WTC11 (cell line): ENCODE results near the gene THSD4. TPM values are rescaled to one million over a fixed set of nuclear protein-coding genes. Genes with fewer than 3 reads are reported as not detected.

Experiments
- ATAC-seq: fragments of 200-7000 bp; cut with Tn5 transposase; 2 replicates; pipeline ENCODE4 v1.10.0; 2021; ENCODE audit warnings: mild to moderate bottlenecking, moderate library complexity
- CTCF ChIA-PET: fragments of 300-600 bp; sonication (Branson Sonifier 250); formaldehyde crosslinking; loops from one replicate; lab custom pipeline; 2021; ENCODE audit warnings: antibody characterized with exemption; lab: Charles Lee
- POLR2A ChIA-PET: fragments of 350-600 bp; sonication (Branson Sonifier 250); formaldehyde crosslinking; loops from one replicate; lab custom pipeline; 2021; ENCODE audit warnings: antibody characterized with exemption; lab: Charles Lee
- DNase-seq: peaks from one replicate; pipeline ENCODE4 v3.0.0; 2021; ENCODE audit warnings: low spot score
- H3K27ac Mint-ChIP-seq: 2 replicates; pipeline ENCODE4 v1.8.0; 2021; ENCODE audit warnings: mixed read lengths
- H3K27me3 Mint-ChIP-seq: 2 replicates; pipeline ENCODE4 v1.8.0; 2021; ENCODE audit warnings: low read depth, mild to moderate bottlenecking, moderate library complexity, mixed read lengths
- H3K36me3 Mint-ChIP-seq: 2 replicates; pipeline ENCODE4 v1.8.0; 2021; ENCODE audit warnings: mixed read lengths
- H3K4me1 Mint-ChIP-seq: 2 replicates; pipeline ENCODE4 v1.8.0; 2022; ENCODE audit warnings: mixed read lengths
- H3K4me3 Mint-ChIP-seq: 2 replicates; pipeline ENCODE4 v1.8.0; 2021; ENCODE audit warnings: mild to moderate bottlenecking, moderate library complexity, mixed read lengths
- H3K9me3 Mint-ChIP-seq: 2 replicates; pipeline ENCODE4 v1.8.0; 2021; ENCODE audit warnings: mixed read lengths
- CBFB ChIP-seq: sonication (generic); formaldehyde crosslinking; IDR thresholded peaks from 2 replicates; pipeline ENCODE4 v1.8.1; 2022; ENCODE audit warnings: mild to moderate bottlenecking, low read depth, missing genetic modification reagents
- CREB1 ChIP-seq: sonication (generic); formaldehyde crosslinking; IDR thresholded peaks from 2 replicates; pipeline ENCODE4 v1.8.0; 2023; ENCODE audit warnings: mild to moderate bottlenecking, missing genetic modification reagents
- FOXK1 ChIP-seq: sonication (generic); formaldehyde crosslinking; IDR thresholded peaks from 2 replicates; pipeline ENCODE4 v1.8.0; 2022; ENCODE audit warnings: mild to moderate bottlenecking, moderate library complexity, missing genetic modification reagents
- IRF2 ChIP-seq: sonication (generic); formaldehyde crosslinking; IDR thresholded peaks from 2 replicates; pipeline ENCODE4 v1.8.0; 2022; ENCODE audit warnings: low read depth, missing genetic modification reagents, borderline replicate concordance
- KAT7 ChIP-seq: sonication (generic); formaldehyde crosslinking; IDR thresholded peaks from 2 replicates; pipeline ENCODE4 v1.8.1; 2023; ENCODE audit warnings: missing genetic modification reagents, mild to moderate bottlenecking, borderline replicate concordance
- MXD4 ChIP-seq: fragments of 250-450 bp; sonication (Bioruptor Pico); IDR thresholded peaks from 2 replicates; pipeline ENCODE4 v1.8.0; 2021; ENCODE audit warnings: mild to moderate bottlenecking, moderate library complexity, borderline replicate concordance
- RELA ChIP-seq: sonication (generic); formaldehyde crosslinking; IDR thresholded peaks from 2 replicates; pipeline ENCODE4 v1.8.1; 2022; ENCODE audit warnings: missing genetic modification reagents, mild to moderate bottlenecking, borderline replicate concordance
- RORB ChIP-seq: fragments of 250-450 bp; sonication (Bioruptor Pico); IDR thresholded peaks from 2 replicates; pipeline ENCODE4 v1.9.0; 2021; ENCODE audit warnings: mild to moderate bottlenecking
- SP1 ChIP-seq: sonication (generic); formaldehyde crosslinking; conservative IDR thresholded peaks from 2 replicates; pipeline ENCODE4 v1.8.1; 2022; ENCODE audit warnings: missing genetic modification reagents
- ZNF219 ChIP-seq: sonication (generic); formaldehyde crosslinking; IDR thresholded peaks from 2 replicates; pipeline ENCODE4 v1.8.0; 2023; ENCODE audit warnings: missing genetic modification reagents, mild to moderate bottlenecking, borderline replicate concordance
- ZNF232 ChIP-seq: sonication (generic); formaldehyde crosslinking; IDR thresholded peaks from 2 replicates; pipeline ENCODE4 v1.8.0; 2022; ENCODE audit warnings: mild to moderate bottlenecking, missing genetic modification reagents
- ZNF416 ChIP-seq: fragments of 250-450 bp; sonication (Bioruptor Pico); IDR thresholded peaks from 2 replicates; pipeline ENCODE4 v1.9.0; 2021; ENCODE audit warnings: mild to moderate bottlenecking, inconsistent platforms
- total RNA-seq: library from RNA; stranded (reverse); gene quantifications from 3 replicates; pipeline ENCODE4 v1.2.3, GENCODE V29; 2021
- TF ChIP-seq, protein P1 (sequence below): fragments of 250-450 bp; sonication (Bioruptor Pico); IDR thresholded peaks from 2 replicates; pipeline ENCODE4 v2.1.2; 2022; ENCODE audit warnings: mild to moderate bottlenecking, moderate library complexity
- TF ChIP-seq, protein P2 (sequence below): sonication (generic); formaldehyde crosslinking; IDR thresholded peaks from 2 replicates; pipeline ENCODE4 v1.8.1; 2023; ENCODE audit warnings: mild to moderate bottlenecking, missing genetic modification reagents, moderate library complexity
- TF ChIP-seq, protein P3 (sequence below): sonication (generic); formaldehyde crosslinking; IDR thresholded peaks from 2 replicates; pipeline ENCODE4 v1.8.0; 2022; ENCODE audit warnings: missing genetic modification reagents
- TF ChIP-seq, protein P4 (sequence below): fragments of 250-450 bp; sonication (Bioruptor Pico); IDR thresholded peaks from 2 replicates; pipeline ENCODE4 v1.9.0; 2021; ENCODE audit warnings: mild to moderate bottlenecking
- TF ChIP-seq, protein P5 (sequence below): sonication (generic); formaldehyde crosslinking; IDR thresholded peaks from 2 replicates; pipeline ENCODE4 v1.8.1; 2023; ENCODE audit warnings: mild to moderate bottlenecking, moderate library complexity, missing genetic modification reagents
- TF ChIP-seq, protein P6 (sequence below): sonication (generic); formaldehyde crosslinking; IDR thresholded peaks from 2 replicates; pipeline ENCODE4 v1.8.1; 2023; ENCODE audit warnings: mild to moderate bottlenecking, missing genetic modification reagents, borderline replicate concordance
- TF ChIP-seq, protein P7 (sequence below): sonication (generic); formaldehyde crosslinking; IDR thresholded peaks from 2 replicates; pipeline ENCODE4 v1.8.0; 2023; ENCODE audit warnings: missing genetic modification reagents, mild to moderate bottlenecking, borderline replicate concordance

Gene THSD4
- total RNA-seq, 1 experiment from 2014 or later, result 7.8 TPM

DNA sequence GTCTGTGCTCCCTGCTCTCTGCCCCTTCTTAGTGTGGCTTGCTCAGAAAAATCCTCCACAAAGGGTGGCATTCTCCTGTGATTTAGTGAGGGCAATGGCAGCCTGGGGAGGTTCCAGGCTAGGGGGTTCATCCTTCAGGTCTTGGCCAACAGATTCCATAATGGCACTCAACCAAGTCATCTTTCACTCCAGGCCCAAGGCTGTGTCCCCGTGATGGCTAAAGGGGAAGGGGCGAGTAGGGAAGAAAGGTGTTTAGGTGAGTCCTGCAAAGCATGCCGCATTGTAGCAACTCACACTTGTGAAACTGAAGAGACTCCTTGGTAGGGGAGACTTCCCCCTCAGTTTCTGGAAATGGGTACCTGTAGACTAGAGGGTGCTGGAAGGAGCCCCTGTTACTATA, 105.6 kb downstream of the THSD4 start:
- ChIA-PET POLR2A (no interaction called here), CTCF (no interaction called here)

More for the DNA sequence above, 105.6 kb downstream of the THSD4 start:
- H3K27me3 Mint-ChIP-seq, result peaks cover 5% of the 10 kb centered on the region
- no peak for ATAC-seq
- peaks cover 7% of the 10 kb centered on the region for H3K4me1 Mint-ChIP-seq
- H3K36me3 Mint-ChIP-seq, result no peaks in the 10 kb centered on the region
- TF ChIP-seq KAT7 (CRISPR knock-in tag) (no peak), RELA (CRISPR knock-in tag) (no peak), RORB (CRISPR knock-in tag) (no peak), CREB1 (CRISPR knock-in tag) (no peak), MXD4 (CRISPR knock-in tag) (no peak), SP1 (CRISPR knock-in tag) (no peak), ZNF416 (CRISPR knock-in tag) (no peak), FOXK1 (CRISPR knock-in tag) (no peak), ZNF219 (CRISPR knock-in tag) (no peak), CBFB (CRISPR knock-in tag) (no peak), IRF2 (CRISPR knock-in tag) (no peak), ZNF232 (CRISPR knock-in tag) (no peak)
- TF ChIP-seq, protein P1, sequence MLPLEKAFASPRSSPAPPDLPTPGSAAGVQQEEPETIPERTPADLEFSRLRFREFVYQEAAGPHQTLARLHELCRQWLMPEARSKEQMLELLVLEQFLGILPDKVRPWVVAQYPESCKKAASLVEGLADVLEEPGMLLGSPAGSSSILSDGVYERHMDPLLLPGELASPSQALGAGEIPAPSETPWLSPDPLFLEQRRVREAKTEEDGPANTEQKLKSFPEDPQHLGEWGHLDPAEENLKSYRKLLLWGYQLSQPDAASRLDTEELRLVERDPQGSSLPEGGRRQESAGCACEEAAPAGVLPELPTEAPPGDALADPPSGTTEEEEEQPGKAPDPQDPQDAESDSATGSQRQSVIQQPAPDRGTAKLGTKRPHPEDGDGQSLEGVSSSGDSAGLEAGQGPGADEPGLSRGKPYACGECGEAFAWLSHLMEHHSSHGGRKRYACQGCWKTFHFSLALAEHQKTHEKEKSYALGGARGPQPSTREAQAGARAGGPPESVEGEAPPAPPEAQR (CRISPR knock-in tag), result no peak
- TF ChIP-seq, protein P2, sequence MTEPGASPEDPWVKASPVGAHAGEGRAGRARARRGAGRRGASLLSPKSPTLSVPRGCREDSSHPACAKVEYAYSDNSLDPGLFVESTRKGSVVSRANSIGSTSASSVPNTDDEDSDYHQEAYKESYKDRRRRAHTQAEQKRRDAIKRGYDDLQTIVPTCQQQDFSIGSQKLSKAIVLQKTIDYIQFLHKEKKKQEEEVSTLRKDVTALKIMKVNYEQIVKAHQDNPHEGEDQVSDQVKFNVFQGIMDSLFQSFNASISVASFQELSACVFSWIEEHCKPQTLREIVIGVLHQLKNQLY (CRISPR knock-in tag), result no peak
- TF ChIP-seq, protein P3, sequence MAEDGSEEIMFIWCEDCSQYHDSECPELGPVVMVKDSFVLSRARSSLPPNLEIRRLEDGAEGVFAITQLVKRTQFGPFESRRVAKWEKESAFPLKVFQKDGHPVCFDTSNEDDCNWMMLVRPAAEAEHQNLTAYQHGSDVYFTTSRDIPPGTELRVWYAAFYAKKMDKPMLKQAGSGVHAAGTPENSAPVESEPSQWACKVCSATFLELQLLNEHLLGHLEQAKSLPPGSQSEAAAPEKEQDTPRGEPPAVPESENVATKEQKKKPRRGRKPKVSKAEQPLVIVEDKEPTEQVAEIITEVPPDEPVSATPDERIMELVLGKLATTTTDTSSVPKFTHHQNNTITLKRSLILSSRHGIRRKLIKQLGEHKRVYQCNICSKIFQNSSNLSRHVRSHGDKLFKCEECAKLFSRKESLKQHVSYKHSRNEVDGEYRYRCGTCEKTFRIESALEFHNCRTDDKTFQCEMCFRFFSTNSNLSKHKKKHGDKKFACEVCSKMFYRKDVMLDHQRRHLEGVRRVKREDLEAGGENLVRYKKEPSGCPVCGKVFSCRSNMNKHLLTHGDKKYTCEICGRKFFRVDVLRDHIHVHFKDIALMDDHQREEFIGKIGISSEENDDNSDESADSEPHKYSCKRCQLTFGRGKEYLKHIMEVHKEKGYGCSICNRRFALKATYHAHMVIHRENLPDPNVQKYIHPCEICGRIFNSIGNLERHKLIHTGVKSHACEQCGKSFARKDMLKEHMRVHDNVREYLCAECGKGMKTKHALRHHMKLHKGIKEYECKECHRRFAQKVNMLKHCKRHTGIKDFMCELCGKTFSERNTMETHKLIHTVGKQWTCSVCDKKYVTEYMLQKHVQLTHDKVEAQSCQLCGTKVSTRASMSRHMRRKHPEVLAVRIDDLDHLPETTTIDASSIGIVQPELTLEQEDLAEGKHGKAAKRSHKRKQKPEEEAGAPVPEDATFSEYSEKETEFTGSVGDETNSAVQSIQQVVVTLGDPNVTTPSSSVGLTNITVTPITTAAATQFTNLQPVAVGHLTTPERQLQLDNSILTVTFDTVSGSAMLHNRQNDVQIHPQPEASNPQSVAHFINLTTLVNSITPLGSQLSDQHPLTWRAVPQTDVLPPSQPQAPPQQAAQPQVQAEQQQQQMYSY (CRISPR knock-in tag), result no peak
- TF ChIP-seq, protein P4, sequence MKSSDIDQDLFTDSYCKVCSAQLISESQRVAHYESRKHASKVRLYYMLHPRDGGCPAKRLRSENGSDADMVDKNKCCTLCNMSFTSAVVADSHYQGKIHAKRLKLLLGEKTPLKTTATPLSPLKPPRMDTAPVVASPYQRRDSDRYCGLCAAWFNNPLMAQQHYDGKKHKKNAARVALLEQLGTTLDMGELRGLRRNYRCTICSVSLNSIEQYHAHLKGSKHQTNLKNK, result no peak
- TF ChIP-seq, protein P5, sequence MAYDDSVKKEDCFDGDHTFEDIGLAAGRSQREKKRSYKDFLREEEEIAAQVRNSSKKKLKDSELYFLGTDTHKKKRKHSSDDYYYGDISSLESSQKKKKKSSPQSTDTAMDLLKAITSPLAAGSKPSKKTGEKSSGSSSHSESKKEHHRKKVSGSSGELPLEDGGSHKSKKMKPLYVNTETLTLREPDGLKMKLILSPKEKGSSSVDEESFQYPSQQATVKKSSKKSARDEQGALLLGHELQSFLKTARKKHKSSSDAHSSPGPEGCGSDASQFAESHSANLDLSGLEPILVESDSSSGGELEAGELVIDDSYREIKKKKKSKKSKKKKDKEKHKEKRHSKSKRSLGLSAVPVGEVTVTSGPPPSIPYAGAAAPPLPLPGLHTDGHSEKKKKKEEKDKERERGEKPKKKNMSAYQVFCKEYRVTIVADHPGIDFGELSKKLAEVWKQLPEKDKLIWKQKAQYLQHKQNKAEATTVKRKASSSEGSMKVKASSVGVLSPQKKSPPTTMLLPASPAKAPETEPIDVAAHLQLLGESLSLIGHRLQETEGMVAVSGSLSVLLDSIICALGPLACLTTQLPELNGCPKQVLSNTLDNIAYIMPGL (CRISPR knock-in tag), result no peak
- TF ChIP-seq, protein P6, sequence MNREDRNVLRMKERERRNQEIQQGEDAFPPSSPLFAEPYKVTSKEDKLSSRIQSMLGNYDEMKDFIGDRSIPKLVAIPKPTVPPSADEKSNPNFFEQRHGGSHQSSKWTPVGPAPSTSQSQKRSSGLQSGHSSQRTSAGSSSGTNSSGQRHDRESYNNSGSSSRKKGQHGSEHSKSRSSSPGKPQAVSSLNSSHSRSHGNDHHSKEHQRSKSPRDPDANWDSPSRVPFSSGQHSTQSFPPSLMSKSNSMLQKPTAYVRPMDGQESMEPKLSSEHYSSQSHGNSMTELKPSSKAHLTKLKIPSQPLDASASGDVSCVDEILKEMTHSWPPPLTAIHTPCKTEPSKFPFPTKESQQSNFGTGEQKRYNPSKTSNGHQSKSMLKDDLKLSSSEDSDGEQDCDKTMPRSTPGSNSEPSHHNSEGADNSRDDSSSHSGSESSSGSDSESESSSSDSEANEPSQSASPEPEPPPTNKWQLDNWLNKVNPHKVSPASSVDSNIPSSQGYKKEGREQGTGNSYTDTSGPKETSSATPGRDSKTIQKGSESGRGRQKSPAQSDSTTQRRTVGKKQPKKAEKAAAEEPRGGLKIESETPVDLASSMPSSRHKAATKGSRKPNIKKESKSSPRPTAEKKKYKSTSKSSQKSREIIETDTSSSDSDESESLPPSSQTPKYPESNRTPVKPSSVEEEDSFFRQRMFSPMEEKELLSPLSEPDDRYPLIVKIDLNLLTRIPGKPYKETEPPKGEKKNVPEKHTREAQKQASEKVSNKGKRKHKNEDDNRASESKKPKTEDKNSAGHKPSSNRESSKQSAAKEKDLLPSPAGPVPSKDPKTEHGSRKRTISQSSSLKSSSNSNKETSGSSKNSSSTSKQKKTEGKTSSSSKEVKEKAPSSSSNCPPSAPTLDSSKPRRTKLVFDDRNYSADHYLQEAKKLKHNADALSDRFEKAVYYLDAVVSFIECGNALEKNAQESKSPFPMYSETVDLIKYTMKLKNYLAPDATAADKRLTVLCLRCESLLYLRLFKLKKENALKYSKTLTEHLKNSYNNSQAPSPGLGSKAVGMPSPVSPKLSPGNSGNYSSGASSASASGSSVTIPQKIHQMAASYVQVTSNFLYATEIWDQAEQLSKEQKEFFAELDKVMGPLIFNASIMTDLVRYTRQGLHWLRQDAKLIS, result no peak
- TF ChIP-seq, protein P7, sequence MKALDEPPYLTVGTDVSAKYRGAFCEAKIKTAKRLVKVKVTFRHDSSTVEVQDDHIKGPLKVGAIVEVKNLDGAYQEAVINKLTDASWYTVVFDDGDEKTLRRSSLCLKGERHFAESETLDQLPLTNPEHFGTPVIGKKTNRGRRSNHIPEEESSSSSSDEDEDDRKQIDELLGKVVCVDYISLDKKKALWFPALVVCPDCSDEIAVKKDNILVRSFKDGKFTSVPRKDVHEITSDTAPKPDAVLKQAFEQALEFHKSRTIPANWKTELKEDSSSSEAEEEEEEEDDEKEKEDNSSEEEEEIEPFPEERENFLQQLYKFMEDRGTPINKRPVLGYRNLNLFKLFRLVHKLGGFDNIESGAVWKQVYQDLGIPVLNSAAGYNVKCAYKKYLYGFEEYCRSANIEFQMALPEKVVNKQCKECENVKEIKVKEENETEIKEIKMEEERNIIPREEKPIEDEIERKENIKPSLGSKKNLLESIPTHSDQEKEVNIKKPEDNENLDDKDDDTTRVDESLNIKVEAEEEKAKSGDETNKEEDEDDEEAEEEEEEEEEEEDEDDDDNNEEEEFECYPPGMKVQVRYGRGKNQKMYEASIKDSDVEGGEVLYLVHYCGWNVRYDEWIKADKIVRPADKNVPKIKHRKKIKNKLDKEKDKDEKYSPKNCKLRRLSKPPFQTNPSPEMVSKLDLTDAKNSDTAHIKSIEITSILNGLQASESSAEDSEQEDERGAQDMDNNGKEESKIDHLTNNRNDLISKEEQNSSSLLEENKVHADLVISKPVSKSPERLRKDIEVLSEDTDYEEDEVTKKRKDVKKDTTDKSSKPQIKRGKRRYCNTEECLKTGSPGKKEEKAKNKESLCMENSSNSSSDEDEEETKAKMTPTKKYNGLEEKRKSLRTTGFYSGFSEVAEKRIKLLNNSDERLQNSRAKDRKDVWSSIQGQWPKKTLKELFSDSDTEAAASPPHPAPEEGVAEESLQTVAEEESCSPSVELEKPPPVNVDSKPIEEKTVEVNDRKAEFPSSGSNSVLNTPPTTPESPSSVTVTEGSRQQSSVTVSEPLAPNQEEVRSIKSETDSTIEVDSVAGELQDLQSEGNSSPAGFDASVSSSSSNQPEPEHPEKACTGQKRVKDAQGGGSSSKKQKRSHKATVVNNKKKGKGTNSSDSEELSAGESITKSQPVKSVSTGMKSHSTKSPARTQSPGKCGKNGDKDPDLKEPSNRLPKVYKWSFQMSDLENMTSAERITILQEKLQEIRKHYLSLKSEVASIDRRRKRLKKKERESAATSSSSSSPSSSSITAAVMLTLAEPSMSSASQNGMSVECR, result no peak
- no peak overlapping the region for H3K4me3 Mint-ChIP-seq
- no peak for DNase-seq
- no peak overlapping the region for H3K27ac Mint-ChIP-seq
- peaks cover 13% of the 10 kb centered on the region for H3K9me3 Mint-ChIP-seq
